GM19238 (cell line): Measurements from ENCODE around the gene RBL1.
"Not testable (repeated sequence)": the region's sequence is repeated elsewhere in the genome, so short reads cannot be mapped to it uniquely, and the experiment has no call there.

Experiments used
- DNase-seq: peaks from one replicate; pipeline ENCODE4 v3.0.0; 2011; ENCODE audit warnings: low spot score; ENCODE audit not compliant: insufficient read length

RBL1 gene

DNA sequence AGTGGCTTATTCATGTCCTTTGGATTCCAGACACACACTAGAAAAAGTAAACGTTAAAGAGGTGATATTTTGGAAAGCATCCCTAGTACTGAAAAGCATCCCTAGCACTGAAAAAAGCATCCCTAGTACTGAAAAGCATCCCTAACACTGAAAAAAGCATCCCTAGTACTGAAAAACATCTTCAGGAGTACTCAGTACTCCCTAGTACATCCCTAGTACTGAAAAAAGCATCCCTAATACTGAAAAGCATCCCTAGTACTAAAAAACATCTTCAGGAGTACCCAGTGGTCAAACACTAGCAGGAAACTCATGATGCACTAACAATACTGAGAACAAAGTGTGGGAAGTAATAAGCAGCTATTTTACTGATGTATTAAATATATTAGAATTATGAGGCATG lies 98.7 kb downstream of the RBL1 start:
- no peak for DNase-seq

- DNase-seq, result not testable (repeated sequence)
Measured at GRCh38 chr20:36994221-36994620, 101.6 kb downstream of the RBL1 start.

DNA sequence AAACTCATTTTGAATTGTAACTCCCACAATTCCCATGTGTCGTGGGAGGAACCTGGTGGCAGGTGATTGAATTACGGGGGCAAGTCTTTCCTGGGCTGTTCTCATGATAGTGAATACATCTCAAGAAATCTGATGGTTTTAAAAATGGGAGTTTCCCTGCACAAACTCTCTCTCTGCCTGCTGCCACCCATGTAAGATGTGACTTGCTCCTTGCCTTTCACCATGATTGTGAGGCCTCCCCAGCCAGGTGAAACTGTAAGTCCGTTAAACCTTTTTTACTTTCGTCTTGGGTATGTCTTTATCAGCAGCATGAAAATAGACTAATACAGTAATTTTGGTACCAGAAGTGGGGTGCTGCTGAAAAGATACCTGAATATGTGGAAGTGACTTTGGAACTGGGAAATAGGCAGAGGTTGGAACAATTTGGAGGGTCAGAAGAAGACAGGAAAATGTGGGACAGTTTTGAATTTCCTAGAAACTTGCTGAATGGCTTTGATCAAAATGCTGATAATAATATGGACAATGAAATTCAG lies 102.9 kb downstream of the RBL1 start:
- DNase-seq, result no peak

DNA sequence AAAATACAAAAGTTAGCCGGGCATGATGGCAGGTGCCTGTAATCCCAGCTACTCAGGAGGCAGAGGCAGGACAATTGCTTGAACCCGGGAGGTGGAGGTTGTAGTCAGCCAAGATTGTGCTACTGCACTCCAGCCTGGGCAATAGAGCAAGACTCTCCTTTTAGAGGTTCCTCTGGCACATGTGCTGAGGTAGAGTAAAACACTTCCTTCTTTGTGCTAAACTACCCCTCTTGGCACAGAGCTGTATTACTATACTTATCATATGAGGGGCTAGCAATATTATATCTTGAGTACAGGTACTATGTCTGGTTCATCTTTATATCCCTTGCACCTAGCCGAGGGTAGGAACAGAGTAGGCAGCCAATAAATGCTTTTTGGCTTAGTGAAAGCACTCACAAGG lies 104.1 kb downstream of the RBL1 start:
- no peak for DNase-seq

- no peak for DNase-seq
Measured at GRCh38 chr20:36989797-36990196, 106.0 kb downstream of the RBL1 start.

DNA sequence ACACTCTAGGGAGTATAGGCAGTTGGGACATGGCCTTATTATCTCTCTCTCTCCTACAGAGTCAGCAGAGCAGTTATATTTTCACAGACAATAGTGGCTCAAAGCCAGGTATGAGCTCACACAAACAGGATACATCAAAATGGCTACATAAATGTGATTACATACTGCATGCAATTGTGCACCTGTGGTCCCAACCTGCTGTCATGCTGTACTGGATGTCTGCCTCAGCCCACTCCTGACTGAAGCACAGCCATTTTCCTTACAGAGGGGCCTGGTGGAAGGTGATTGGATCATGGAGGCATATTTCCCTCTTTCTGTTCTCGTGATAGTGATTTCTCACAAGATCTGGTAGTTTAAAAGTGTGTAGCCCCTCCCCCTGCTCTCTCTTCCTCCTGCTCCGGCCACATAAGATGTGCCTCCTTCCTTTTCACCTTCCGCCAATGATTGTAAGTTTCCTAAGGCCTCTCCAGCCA lies 107.3 kb downstream of the RBL1 start:
- no peak for DNase-seq

DNA sequence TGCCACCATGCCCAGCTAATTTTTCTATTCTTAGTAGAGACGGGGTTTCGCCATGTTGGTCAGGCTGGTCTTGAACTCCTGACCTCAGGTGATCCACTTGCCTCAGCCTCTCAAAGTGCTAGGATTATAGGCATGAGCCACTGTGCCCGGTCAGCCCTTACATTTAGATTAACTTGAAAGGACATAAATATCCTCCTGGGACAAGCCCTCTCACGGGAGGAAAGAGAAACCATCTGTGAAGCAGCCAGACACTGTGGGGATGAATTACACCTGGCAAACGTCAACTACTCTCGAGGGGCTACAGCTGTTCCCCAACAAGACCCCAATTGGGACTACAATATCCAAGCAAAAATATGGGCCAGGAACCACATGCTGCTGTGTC lies 111.5 kb downstream of the RBL1 start:
- no peak for DNase-seq

DNA sequence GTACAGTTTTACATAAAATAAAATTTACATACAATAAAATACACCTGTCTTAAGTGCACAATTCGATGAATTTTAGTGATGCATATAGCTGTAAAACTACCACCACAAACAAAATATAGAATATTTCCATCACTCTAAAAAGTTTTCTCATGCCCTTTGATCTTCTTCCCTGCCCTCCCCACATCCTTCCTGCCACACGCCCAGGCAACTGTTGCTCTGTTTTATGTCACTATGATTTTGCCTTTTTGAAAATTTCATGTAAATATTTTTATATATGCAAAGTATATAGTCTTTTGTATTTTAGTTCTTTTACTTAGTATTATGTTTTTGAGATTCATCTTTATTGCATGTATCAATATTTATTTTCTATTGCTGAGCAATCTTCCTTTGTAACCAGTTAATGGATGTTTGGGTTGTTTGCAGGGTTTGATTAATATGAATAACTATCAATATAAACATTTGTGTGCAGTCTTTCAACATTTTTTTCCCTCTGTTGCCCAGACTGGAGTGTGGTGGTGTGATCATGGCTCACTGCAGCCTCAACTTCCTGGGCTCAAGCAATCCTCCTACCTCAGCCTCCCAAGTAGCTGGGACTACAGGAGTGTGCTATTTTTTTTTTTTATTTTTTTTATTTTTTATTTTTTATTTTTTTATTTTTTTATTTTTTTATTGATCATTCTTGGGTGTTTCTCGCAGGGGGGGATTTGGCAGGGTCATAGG lies 120.5 kb downstream of the RBL1 start:
- no peak for DNase-seq

GRCh38 chr20:36974660-36975059 lies 121.1 kb downstream of the RBL1 start:
- DNase-seq, result no peak

DNA sequence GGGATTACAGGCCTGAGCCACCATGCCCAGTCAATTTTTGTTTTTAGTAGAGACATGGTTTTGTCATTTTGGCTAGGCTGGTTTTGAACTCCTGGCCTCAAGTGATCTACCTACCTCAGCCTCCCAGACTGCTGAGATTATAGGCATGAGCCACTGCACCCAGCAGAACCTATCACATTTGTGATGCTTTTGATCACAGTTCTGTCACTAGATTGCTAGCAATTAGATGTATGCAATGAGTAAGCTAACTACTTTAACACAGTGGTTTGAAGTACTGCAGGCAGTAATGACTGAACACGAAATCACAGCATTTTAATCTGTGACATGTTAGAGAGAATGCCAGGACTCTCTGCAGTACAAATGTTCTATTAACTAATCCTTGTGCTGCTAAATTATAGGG lies 124.7 kb downstream of the RBL1 start:
- DNase-seq, result no peak

- no peak for DNase-seq
Measured at GRCh38 chr20:36969478-36970186, 126.2 kb downstream of the RBL1 start.

DNA sequence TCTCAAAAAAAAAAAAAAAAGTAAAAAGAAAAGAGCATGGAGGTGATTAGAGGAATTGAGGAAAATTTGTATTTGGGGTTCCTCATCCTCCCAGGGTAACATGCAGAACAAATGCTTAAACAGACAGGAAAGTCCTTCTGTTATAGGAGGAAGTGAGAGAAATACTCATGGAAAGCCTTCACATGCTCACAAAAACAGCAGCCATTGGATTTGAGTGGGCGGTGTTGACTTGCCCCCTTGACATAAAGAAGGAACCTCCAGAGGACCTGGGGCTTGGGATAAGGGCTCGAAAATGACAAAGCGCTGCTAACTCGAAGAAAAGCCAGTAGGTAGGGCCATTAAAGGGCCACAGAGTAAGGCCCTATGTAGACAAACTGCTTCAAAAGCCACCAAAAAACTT lies 126.7 kb downstream of the RBL1 start:
- no peak for DNase-seq

GRCh38 chr20:36967636-36968035 lies 128.2 kb downstream of the RBL1 start:
- no peak for DNase-seq

DNA sequence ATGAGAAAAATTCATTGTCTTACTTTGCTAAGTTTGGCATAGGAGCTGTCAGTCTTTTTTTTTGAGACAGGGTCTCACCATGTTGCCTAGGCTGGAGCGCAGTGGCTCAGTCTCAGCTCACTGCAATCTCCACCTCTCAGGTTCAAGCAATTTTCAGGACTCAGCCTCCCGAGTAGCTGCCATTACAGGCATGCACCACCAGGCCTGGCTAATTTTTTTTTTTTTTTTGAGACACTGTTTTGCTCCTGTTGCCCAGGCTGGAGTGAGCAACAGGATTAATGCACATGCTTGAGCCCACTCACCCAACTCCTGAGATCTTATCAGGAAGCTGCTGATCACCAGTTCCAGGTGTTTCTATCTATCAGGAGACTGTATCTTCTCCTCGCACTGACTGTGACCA lies 128.8 kb downstream of the RBL1 start:
- not testable (repeated sequence) for DNase-seq

DNA sequence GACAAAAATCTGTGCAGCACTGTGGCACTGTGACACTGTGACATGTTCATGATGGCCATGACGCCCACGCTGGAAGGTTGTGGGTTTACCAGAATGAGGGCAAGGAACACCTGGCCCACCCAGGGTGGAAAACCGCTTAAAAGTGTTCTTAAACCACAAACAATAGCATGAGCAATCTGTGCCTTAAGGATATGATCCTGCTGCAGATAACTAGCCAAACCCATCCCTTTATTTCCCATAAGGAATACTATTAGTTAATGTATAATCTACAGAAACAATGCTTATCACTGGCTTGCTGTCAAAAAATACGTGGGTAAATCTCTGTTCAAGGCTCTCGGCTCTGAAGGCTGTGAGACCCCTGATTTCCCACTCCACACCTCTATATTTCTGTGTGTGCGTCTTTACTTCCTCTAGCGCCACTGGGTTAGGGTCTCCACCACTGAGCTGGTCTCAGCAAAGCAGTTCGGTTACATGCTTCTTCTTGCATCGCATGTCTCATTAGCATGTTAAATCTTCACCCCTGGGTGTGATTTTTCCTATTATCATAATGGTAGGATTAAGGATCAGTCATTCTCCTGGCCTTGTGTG lies 133.3 kb downstream of the RBL1 start:
- not testable (repeated sequence) for DNase-seq

- no peak for DNase-seq
Measured at GRCh38 chr20:36959242-36959641, 136.6 kb downstream of the RBL1 start.

DNA sequence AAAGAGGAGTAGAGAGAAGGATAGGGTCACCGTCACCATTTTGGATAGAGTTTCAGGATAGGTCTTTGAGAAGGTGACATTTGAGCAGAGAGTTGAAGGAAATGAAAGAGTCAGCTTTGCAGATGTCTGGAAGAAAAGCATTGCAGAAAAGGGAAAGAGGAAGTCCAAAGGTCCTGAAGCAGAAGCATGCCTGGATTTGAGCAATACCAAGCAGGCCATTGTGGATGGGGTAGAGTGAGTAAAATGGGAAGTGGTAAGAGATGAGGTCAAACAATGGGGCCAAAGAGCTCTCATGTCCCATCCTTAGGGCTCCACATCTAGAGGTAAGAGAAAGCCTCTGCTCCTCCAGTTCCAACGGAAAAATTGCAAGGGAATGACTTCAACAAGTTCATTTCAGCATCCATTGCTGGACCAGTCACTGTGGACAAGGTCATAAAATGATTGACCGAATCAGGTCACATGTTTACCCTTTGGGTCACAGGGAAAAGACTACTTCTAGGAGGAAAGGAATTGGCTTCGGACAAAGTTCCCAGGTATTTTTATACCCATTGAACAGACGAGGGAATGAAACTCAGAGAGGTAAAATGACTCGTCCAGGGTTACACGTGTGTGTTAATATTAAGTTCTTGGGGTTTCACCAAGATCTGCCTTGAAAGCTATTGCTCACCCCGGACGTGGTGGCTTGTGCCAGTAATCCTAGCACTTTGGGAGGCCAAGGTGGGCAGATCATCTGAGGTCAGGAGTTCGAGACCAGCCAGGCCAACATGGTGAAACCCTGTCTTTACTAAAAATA lies 137.7 kb downstream of the RBL1 start:
- DNase-seq, result no peak

DNA sequence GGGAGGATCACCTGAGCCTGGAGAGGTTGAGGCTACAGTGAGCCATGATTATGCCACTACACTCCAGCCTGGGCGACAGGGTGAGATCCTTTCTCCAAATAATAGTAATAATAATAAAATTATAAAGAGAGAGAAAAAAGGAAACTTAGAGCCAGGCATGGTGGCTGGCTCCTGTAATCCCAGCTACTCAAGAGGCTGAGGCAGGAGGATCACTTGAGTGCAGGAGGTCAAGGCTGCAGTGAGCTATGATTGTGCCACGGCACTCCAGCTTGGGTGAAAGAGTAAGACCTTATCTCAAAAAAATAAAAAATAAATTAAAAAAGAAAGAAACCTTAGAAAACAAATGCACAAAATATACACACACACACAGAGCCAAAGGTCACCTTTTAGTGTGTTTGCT lies 139.1 kb downstream of the RBL1 start:
- DNase-seq, result no peak

DNA sequence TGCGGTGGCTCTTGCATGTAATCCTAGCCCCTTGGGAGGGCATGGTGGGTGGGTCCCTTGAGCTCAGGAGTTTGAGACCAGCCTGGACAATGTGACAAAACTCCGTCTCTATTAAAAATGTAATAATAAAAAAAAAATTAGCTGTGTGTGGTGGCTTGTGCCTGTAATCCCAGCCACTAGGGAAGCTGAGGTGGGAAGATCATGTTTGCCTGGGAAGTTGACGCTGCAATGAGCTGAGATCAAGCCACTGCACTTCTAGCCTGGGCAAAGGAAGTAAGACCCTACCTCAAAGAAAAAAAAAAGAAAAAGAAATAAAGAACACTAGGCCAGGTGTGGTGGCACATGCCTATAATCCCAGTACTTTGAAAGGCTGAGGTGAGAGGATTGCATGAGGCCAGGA lies 139.8 kb downstream of the RBL1 start:
- no peak for DNase-seq

DNA sequence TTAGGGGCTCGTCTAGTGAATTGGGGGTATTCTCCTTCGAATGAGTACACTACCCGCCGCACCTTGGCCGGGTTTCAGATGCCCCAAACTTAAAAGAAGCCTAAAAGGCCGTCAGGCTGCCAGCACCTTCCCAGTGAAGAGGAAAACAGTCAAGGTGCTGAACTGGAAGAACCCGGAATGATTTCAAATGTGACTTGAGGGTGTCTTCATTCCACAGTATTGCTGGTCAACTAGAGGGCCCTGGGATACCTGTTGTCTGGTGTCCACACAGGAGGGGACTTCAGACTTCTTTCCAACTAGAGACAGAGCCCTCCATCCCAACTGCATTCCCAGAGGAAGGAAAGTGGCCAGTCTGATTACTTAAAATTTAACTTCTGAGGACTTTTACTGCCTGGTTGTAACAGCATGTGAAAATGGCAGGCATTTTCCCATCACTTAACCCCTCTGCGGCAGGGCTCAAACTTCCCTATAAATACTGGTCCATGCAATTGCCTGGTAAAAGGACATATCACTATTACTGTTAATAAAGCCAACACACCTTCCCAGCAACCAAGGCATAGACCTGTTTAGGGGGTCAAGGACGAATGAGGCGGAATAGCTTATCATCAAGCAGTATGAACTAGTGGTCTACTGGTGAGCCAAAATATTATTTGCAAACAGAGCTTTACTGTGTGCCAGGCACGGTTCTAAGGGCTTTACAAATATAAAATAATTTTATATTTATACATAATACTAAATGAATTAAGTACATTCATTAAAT lies 143.6 kb downstream of the RBL1 start:
- no peak for DNase-seq
